Testis (tissue), 2 donors: Measurements from ENCODE around the gene RAB11FIP3.

Source experiments
- CTCF ChIP-seq, 3 experiments: fragments of 450-650 bp in 2 of 3; fragments of 200-600 bp in 1 of 3; sonication (generic) in 1 of 3; IDR thresholded peaks; one replicate each; pipeline ENCODE4 v1.5.1; 2016 to 2019; ENCODE audit warnings: antibody characterized with exemption in 3 of 3, mild to moderate bottlenecking in 2 of 3, moderate library complexity in 1 of 3
- POLR2A ChIP-seq: fragments of 450-650 bp; IDR thresholded peaks from one replicate; pipeline ENCODE4 v1.6.1; 2017; ENCODE audit warnings: antibody characterized with exemption, mild to moderate bottlenecking, moderate library complexity

DNA sequence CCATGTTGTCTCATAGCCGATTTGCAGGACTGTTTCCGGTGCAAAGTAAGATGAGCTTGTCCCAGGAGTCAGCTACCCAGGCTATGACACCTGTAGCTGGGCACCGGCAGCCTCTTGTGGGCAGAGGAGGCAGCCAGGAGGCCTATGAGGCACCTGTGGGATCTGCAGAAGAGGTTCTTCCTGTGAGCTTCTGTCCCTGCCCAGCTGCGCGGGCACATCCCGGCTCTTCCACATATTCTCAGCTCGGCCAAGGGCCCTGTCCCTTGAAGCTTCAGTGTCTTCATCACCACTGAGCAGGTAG, 80.7 kb downstream of the RAB11FIP3 start:
- TF ChIP-seq CTCF (IDR thresholded peaks at IDR 0.05) (no peak), POLR2A (no peak)
